ENCODE data around the gene PEX11B.

The PEX11B gene

GRCh38 chr1:145960468-145961108, 42.1 kb upstream of the PEX11B start:
- Histone ChIP-seq H3K9me3 (ENCODE audit: control insufficient read depth in 2 of 2, low read length in 2 of 2) (no peaks in the 10 kb centered on the region), H3K4me3 (ENCODE audit: low read length in 2 of 2) (peak overlapping the region; percentile 86 to 92), H3K36me3 (ENCODE audit: control insufficient read depth in 2 of 2, insufficient read depth in 2 of 2, low read length in 2 of 2) (no peaks in the 10 kb centered on the region), H3K9ac (ENCODE audit: low read length in 2 of 2) (peak overlapping the region; percentile 80 to 89), H3K4me1 (ENCODE audit: control insufficient read depth, insufficient read depth, low read length) (peaks cover 55% of the 10 kb centered on the region), H3K27me3 (ENCODE audit: control insufficient read depth in 1 of 2, insufficient read depth in 2 of 2, low read length in 2 of 2) (no peaks in the 10 kb centered on the region), H3K27ac (ENCODE audit: low read length) (peak overlapping the region; percentile 92)

- no peaks in the 10 kb centered on the region for H3K9me3 ChIP-seq (ENCODE audit: control insufficient read depth in 2 of 2, low read length in 2 of 2)
- H3K27ac ChIP-seq (ENCODE audit: low read length): peak overlapping the region; percentile 92
- peak overlapping the region; percentile 86 to 92 for H3K4me3 ChIP-seq (ENCODE audit: low read length in 2 of 2)
- H3K27me3 ChIP-seq (ENCODE audit: control insufficient read depth in 1 of 2, insufficient read depth in 2 of 2, low read length in 2 of 2): no peaks in the 10 kb centered on the region
- H3K4me1 ChIP-seq (ENCODE audit: control insufficient read depth, insufficient read depth, low read length): peaks cover 59% of the 10 kb centered on the region
- H3K36me3 ChIP-seq (ENCODE audit: control insufficient read depth in 2 of 2, insufficient read depth in 2 of 2, low read length in 2 of 2): no peaks in the 10 kb centered on the region
- peak overlapping the region; percentile 29 to 80 for H3K9ac ChIP-seq (ENCODE audit: low read length in 2 of 2)
Observed at GRCh38 chr1:145959957-145960467, 41.5 kb upstream of the PEX11B start.

GRCh38 chr1:145959333-145959732, 40.8 kb upstream of the PEX11B start:
- no peaks in the 10 kb centered on the region for H3K36me3 ChIP-seq (ENCODE audit: control insufficient read depth in 2 of 2, insufficient read depth in 2 of 2, low read length in 2 of 2)
- no peak overlapping the region for H3K4me3 ChIP-seq (ENCODE audit: low read length in 2 of 2)
- peaks cover 60% of the 10 kb centered on the region for H3K4me1 ChIP-seq (ENCODE audit: control insufficient read depth, insufficient read depth, low read length)
- H3K27me3 ChIP-seq (ENCODE audit: control insufficient read depth in 1 of 2, insufficient read depth in 2 of 2, low read length in 2 of 2): no peaks in the 10 kb centered on the region
- no peaks in the 10 kb centered on the region for H3K9me3 ChIP-seq (ENCODE audit: control insufficient read depth in 2 of 2, low read length in 2 of 2)
- no peak overlapping the region for H3K9ac ChIP-seq (ENCODE audit: low read length in 2 of 2)
- H3K27ac ChIP-seq (ENCODE audit: low read length): peak overlapping the region; percentile 92

GRCh38 chr1:145958734-145959133, 40.2 kb upstream of the PEX11B start:
- H3K4me1 ChIP-seq (ENCODE audit: control insufficient read depth, insufficient read depth, low read length): peaks cover 61% of the 10 kb centered on the region
- no peak overlapping the region for H3K9ac ChIP-seq (ENCODE audit: low read length in 2 of 2)
- peak overlapping the region; percentile 92 for H3K27ac ChIP-seq (ENCODE audit: low read length)
- no peaks in the 10 kb centered on the region for H3K9me3 ChIP-seq (ENCODE audit: control insufficient read depth in 2 of 2, low read length in 2 of 2)
- no peaks in the 10 kb centered on the region for H3K27me3 ChIP-seq (ENCODE audit: control insufficient read depth in 1 of 2, insufficient read depth in 2 of 2, low read length in 2 of 2)
- peak overlapping the region in 1 of 2 donors; percentile 86 for H3K4me3 ChIP-seq (ENCODE audit: low read length in 2 of 2)
- H3K36me3 ChIP-seq (ENCODE audit: control insufficient read depth in 2 of 2, insufficient read depth in 2 of 2, low read length in 2 of 2): no peaks in the 10 kb centered on the region

GRCh38 chr1:145957443-145958319, 39.2 kb upstream of the PEX11B start, which contains the start of gene LIX1L:
Gene LIX1L (minus strand): TSS chr1:145958017. CDS start chr1:145957927, 90 bp downstream.
- Histone ChIP-seq H3K9me3 (ENCODE audit: control insufficient read depth in 2 of 2, low read length in 2 of 2) (no peaks in the 10 kb centered on the region), H3K4me3 (ENCODE audit: low read length in 2 of 2) (peak within 1 kb of the TSS; percentile 63 to 86), H3K27ac (ENCODE audit: low read length) (peak within 1 kb of the TSS; percentile 92), H3K36me3 (ENCODE audit: control insufficient read depth in 2 of 2, insufficient read depth in 2 of 2, low read length in 2 of 2) (no peaks in the 10 kb centered on the region), H3K27me3 (ENCODE audit: control insufficient read depth in 1 of 2, insufficient read depth in 2 of 2, low read length in 2 of 2) (no peaks in the 10 kb centered on the region), H3K9ac (ENCODE audit: low read length in 2 of 2) (peak within 1 kb of the TSS; percentile 84), H3K4me1 (ENCODE audit: control insufficient read depth, insufficient read depth, low read length) (peaks cover 53% of the 10 kb centered on the region)

- H3K4me1 ChIP-seq (ENCODE audit: control insufficient read depth, insufficient read depth, low read length): peaks cover 48% of the 10 kb centered on the region
- H3K27me3 ChIP-seq (ENCODE audit: control insufficient read depth in 1 of 2, insufficient read depth in 2 of 2, low read length in 2 of 2): no peaks in the 10 kb centered on the region
- H3K9me3 ChIP-seq (ENCODE audit: control insufficient read depth in 2 of 2, low read length in 2 of 2): no peaks in the 10 kb centered on the region
- peak overlapping the region; percentile 84 for H3K9ac ChIP-seq (ENCODE audit: low read length in 2 of 2)
- peak overlapping the region; percentile 63 to 86 for H3K4me3 ChIP-seq (ENCODE audit: low read length in 2 of 2)
- H3K36me3 ChIP-seq (ENCODE audit: control insufficient read depth in 2 of 2, insufficient read depth in 2 of 2, low read length in 2 of 2): peaks cover 0 to 2% of the 10 kb centered on the region in 2 donors
- peak overlapping the region; percentile 92 for H3K27ac ChIP-seq (ENCODE audit: low read length)
Observed at GRCh38 chr1:145956781-145957442, 38.4 kb upstream of the PEX11B start.

GRCh38 chr1:145956361-145956760, 37.8 kb upstream of the PEX11B start:
- Histone ChIP-seq H3K9me3 (ENCODE audit: control insufficient read depth in 2 of 2, low read length in 2 of 2) (no peaks in the 10 kb centered on the region), H3K36me3 (ENCODE audit: control insufficient read depth in 2 of 2, insufficient read depth in 2 of 2, low read length in 2 of 2) (peaks cover 0 to 2% of the 10 kb centered on the region in 2 donors), H3K4me1 (ENCODE audit: control insufficient read depth, insufficient read depth, low read length) (peaks cover 43% of the 10 kb centered on the region), H3K27ac (ENCODE audit: low read length) (peak overlapping the region; percentile 92), H3K9ac (ENCODE audit: low read length in 2 of 2) (peak overlapping the region; percentile 84), H3K4me3 (ENCODE audit: low read length in 2 of 2) (peak overlapping the region; percentile 63 to 86), H3K27me3 (ENCODE audit: control insufficient read depth in 1 of 2, insufficient read depth in 2 of 2, low read length in 2 of 2) (no peaks in the 10 kb centered on the region)

GRCh38 chr1:145955436-145955835, 36.9 kb upstream of the PEX11B start:
- Histone ChIP-seq H3K9ac (ENCODE audit: low read length in 2 of 2) (peak overlapping the region; percentile 38 to 84), H3K4me3 (ENCODE audit: low read length in 2 of 2) (peak overlapping the region; percentile 63 to 86), H3K9me3 (ENCODE audit: control insufficient read depth in 2 of 2, low read length in 2 of 2) (no peaks in the 10 kb centered on the region), H3K36me3 (ENCODE audit: control insufficient read depth in 2 of 2, insufficient read depth in 2 of 2, low read length in 2 of 2) (peaks cover 2 to 3% of the 10 kb centered on the region in 2 donors), H3K27me3 (ENCODE audit: control insufficient read depth in 1 of 2, insufficient read depth in 2 of 2, low read length in 2 of 2) (no peaks in the 10 kb centered on the region), H3K4me1 (ENCODE audit: control insufficient read depth, insufficient read depth, low read length) (peaks cover 38% of the 10 kb centered on the region), H3K27ac (ENCODE audit: low read length) (peak overlapping the region; percentile 92)

- H3K9me3 ChIP-seq (ENCODE audit: control insufficient read depth in 2 of 2, low read length in 2 of 2): no peaks in the 10 kb centered on the region
- H3K4me3 ChIP-seq (ENCODE audit: low read length in 2 of 2): no peak overlapping the region
- H3K9ac ChIP-seq (ENCODE audit: low read length in 2 of 2): no peak overlapping the region
- no peak overlapping the region for H3K27ac ChIP-seq (ENCODE audit: low read length)
- H3K4me1 ChIP-seq (ENCODE audit: control insufficient read depth, insufficient read depth, low read length): peaks cover 32% of the 10 kb centered on the region
- H3K27me3 ChIP-seq (ENCODE audit: control insufficient read depth in 1 of 2, insufficient read depth in 2 of 2, low read length in 2 of 2): no peaks in the 10 kb centered on the region
- H3K36me3 ChIP-seq (ENCODE audit: control insufficient read depth in 2 of 2, insufficient read depth in 2 of 2, low read length in 2 of 2): peaks cover 2 to 4% of the 10 kb centered on the region in 2 donors
Observed at GRCh38 chr1:145953861-145954260, 35.3 kb upstream of the PEX11B start.

GRCh38 chr1:145952903-145953302, 34.4 kb upstream of the PEX11B start:
- peaks cover 2 to 9% of the 10 kb centered on the region in 2 donors for H3K36me3 ChIP-seq (ENCODE audit: control insufficient read depth in 2 of 2, insufficient read depth in 2 of 2, low read length in 2 of 2)
- H3K27me3 ChIP-seq (ENCODE audit: control insufficient read depth in 1 of 2, insufficient read depth in 2 of 2, low read length in 2 of 2): no peaks in the 10 kb centered on the region
- peaks cover 28% of the 10 kb centered on the region for H3K4me1 ChIP-seq (ENCODE audit: control insufficient read depth, insufficient read depth, low read length)
- H3K27ac ChIP-seq (ENCODE audit: low read length): no peak overlapping the region
- H3K4me3 ChIP-seq (ENCODE audit: low read length in 2 of 2): no peak overlapping the region
- H3K9me3 ChIP-seq (ENCODE audit: control insufficient read depth in 2 of 2, low read length in 2 of 2): no peaks in the 10 kb centered on the region
- no peak overlapping the region for H3K9ac ChIP-seq (ENCODE audit: low read length in 2 of 2)
